Cerebellar cortex (tissue), 1 donor: Measurements from ENCODE around the gene NCKIPSD.
"Not testable (repeated sequence)": the region's sequence is repeated elsewhere in the genome, so short reads cannot be mapped to it uniquely, and the experiment has no call there.

Experiments used
- DNase-seq: peaks from one replicate; pipeline ENCODE4 v3.0.0-alpha.2; 2015; ENCODE audit warnings: low spot score

Gene NCKIPSD

DNA sequence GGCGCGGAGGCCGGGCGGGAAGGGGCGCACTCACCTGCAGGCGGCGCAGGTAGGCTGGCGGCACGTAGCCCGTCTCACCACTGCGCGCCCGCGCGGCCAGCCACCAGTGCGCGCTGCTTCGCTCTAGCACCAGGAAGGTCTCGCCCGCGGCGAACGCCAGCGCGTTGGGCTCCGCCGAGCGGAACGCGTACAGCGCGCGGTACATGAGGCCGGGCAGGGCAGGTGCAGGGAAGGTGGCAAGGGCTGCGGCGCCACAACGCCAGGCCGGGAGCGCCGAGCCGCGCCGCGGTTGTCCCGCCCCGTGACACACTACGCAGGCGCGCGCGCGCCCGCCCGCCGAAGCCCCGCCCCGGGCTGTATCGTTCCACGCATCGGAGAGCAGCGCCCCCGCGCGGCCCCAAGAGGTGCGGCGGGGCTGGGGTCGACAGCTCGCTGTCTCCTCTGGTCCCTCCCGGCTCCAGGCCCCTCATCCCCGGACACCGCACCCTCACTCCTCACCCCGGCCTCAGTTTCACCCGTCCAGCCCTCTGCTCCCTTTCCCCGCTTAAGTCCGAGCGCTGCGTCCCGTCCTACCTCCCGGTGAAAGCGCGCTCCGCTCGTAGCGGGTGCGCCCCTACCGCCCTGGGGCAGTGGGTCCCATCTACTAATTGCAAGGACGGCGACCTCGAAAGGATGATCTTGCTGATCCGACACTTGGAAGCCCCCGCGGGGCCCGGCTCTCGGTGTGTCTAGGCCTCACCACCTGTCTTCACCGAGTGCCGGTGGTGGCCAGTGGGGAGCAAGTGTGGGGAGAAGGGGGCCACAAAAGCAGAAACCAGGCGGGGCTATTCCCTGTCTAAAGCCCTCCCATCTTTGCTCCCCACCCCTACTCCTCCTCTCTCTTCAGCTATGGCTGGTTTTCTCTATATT, at the start of gene NCKIPSD:
Gene NCKIPSD, minus strand, starts transcription at position 313 of the 909 bp plus-strand sequence. Its CDS starts 108 bp downstream, at position 205.
- DNase-seq, result peak; percentile 81

GRCh38 chr3:48735075-48735767, 49.5 kb upstream of the NCKIPSD start:
- DNase-seq, result not testable (repeated sequence)

DNA sequence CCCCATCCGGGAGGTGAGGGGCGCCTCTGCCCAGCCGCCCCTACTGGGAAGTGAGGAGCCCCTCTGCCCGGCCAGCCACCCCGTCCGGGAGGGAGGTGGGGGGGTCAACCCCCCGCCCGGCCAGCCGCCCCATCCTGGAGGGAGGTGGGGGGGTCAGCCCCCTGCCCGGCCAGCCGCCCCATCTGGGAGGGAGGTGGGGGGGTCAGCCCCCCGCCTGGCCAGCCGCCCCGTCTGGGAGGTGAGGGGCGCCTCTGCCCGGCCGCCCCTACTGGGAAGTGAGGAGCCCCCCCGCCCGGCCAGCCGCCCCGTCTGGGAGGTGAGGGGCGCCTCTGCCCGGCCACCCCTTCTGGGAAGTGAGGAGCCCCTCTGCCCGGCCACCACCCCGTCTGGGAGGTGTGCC, 48.8 kb upstream of the NCKIPSD start:
- DNase-seq, result not testable (repeated sequence)

GRCh38 chr3:48733752-48734518, 48.2 kb upstream of the NCKIPSD start:
- not testable (repeated sequence) for DNase-seq

GRCh38 chr3:48727511-48727910, 41.8 kb upstream of the NCKIPSD start:
- peak; percentile 89 for DNase-seq

- not testable (repeated sequence) for DNase-seq
Observed at GRCh38 chr3:48725185-48725855, 39.6 kb upstream of the NCKIPSD start.

DNA sequence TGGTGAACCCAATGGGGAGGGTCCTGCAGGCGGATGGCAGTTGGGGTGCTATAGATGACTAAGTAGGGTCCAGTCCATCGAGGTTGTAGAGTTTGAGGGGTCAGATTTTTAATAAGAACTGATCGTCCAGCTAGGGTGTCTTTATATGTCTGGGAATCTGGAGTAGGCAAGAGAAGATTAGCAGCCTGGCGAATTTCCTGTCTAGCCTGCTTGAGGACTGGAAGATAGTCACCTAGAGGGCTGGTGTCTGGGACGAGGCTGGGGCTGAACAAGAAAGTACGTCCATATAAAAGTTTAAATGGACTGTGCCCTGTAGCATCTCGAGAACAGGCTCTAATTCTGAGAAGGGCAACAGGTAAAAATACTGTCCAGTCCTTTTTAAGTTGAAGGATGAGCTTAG, 38.0 kb upstream of the NCKIPSD start:
- no peak for DNase-seq

- DNase-seq, result not testable (repeated sequence)
Observed at GRCh38 chr3:48723293-48723692, 37.6 kb upstream of the NCKIPSD start.

DNA sequence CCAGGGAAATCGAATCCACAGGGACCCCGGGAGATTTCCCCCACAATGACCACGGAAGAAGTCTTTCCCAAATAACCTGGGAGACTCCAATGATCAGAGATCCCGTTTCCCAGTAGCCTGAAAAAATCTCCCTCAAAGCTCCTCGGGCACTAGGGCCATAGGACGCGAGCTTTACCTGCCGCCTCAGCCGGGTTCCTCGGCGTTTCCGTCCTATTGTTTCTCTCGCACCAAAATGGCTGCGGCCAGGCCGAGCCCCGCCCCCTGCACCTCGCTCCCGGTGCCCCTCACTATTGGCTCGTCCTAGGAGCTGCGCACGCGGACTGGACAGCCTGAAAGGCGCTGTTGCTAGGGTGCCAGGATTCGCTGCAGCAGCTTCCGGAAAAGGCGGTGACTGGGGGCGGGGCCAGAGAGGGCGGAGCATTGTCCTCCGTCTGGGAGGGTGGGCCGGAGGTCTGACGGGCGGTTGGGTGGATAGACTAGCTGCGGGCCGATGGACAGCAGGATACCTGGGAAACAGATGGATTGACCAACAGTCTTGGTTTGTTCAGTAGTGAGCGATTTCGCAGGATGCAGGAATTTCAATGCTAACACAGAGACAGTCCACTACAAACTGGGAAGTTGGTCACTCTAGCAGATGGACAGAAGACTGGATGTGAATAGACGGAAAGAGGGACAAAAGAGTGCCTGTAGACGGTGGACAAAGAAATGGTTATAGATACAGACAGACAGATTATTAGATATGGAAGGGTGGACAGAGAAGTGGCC, 31.4 kb upstream of the NCKIPSD start, which contains the start of gene IP6K2:
Gene IP6K2, minus strand, starts transcription at position 240 of the 765 bp plus-strand sequence. CDS start 21,930 bp downstream, outside the sequence.
- DNase-seq, result peak; percentile 99

GRCh38 chr3:48716508-48716981, 30.8 kb upstream of the NCKIPSD start:
- no peak for DNase-seq

DNA sequence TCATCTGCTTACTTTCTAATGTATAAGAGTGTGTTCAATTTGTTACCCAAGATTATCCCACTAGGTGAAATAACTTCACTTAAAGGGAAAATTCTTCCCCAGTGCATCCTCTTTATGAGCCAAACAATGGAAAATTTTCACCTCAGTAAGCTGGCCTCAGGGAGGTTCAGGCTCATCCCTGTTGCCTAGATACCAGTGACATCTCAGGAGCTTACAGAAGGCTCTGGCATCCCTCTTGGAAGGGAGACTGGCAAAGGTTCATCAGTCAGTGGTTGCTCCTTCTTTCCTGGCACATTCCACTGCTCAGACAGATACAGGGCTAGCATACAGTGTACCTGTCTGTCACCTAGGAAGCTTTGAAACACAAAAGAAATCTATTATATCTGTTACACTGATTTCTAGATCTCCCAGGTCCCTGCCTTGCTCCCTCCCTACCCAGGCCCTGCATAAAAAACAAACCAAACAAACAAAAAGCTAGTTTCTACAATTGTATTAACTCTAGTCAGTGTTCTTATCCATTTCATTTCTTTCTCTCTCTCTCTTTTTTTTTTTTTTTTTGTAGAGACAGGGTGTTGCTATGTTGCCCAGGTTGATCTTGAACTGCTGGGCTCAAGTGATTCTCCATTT, 29.6 kb upstream of the NCKIPSD start:
- peak; percentile 100 for DNase-seq

DNA sequence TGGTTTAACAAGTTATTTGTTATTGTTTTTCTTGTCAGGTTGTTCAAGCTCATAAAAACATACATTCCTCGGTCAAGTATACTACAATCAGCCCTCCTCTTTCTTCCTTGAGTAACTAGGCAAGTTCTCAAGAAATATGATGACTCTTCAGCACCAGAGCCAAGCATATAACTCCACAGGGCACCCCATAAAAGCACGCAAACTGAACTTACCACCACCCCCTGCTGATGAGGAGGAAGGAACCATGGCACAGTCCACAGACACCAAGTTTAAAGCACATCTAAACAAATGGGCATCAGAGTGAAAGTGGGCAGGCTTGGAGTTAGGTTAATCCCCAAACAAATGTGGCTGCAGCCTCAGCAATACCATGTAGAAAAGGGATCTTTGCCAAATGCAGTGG, 26.0 kb upstream of the NCKIPSD start:
- DNase-seq, result no peak

DNA sequence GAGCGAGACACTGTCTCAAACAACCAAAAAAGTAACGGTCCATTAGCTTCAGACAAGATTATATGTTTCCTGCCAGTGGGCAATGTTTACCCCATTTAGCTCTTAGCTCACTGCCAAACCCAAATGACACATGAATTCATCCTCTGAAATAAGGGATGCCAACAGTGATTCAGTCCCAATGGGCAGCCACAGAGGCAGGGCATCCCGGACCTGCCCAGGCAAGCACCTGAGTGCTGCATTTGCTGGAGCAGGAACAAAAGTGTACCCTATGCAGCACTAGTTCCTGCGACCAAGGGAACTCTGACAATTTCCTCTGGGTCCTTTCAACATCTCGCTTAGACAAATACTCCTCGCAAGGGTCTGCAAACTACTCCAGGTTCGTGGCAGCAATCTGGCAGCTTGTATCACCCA, 23.3 kb upstream of the NCKIPSD start:
- no peak for DNase-seq

- DNase-seq, result no peak
Observed at GRCh38 chr3:48708481-48708889, 22.8 kb upstream of the NCKIPSD start.

DNA sequence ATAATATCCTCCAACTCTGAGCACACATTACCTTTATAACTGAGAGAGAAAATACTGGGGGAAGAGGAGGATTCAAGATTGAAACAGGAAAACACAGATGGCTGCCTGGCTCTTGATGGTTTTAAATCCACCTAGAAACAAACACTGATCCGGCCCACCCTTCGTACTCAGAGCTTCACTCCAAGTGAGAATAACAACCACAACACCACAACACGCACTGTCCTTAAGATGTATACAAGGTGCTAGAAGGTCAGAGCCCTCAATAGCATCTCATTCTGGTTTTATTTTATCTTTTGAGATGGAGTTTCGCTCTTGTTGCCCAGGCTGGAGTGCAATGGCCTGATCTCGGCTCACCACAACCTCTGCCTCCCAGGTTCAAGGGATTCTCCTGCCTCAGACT, 21.4 kb upstream of the NCKIPSD start:
- DNase-seq, result no peak

GRCh38 chr3:48702320-48702920, 16.7 kb upstream of the NCKIPSD start:
- no peak for DNase-seq

GRCh38 chr3:48700731-48701405, 15.2 kb upstream of the NCKIPSD start:
- DNase-seq, result no peak

DNA sequence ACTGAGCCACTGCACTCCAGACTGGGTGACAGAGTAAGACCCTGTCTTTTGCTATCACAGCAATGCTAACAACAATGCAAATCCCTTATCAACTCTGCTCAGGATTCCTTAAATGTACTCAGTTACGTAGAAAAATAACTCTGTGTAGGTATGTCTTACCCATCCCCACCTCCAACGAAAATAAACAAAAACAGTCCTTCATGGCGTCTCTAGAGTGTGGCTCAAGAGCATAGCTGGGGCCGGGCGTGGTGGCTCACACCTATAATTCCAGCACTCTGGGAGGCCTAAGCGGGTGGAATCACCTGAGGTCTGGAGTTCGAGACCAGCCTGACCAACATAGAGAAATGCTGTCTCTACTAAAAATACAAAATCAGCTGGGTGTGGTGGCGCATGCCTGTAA, 13.2 kb upstream of the NCKIPSD start:
- no peak for DNase-seq

DNA sequence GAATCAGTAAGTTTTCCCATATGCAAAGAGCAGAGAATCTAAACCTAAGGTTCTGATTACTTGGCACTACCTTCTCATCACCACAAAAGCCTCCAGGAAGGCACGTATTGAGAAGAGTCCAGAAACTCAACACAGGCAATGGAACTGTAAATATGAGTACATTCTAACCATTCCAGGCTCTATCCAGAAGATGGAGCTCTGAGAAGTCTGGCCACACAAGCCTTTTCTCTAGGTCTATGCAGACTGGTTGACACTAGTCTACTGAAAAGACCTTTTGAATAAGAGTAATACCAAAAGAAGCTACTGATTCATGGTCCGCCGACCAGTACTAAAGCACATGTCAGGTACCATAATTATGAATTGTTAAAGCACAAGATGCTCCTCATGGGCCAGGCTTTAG, 12.2 kb upstream of the NCKIPSD start:
- DNase-seq, result no peak
